ENCODE measurements around the gene WDR3. TPM values are rescaled to one million over a fixed set of nuclear protein-coding genes. Genes with fewer than 3 reads are reported as not detected.

Gene WDR3
- total and polyA plus RNA-seq, 7 donors = 1.8 to 9.8 (median 4.6) TPM

GRCh38 chr1:117892512-117892911 lies 37.0 kb upstream of the WDR3 start:
- no peak for DNase-seq
- intact Hi-C loops (cut with DNase I) = loop anchor here (5.0 kb wide), 1 partner anchor 380 kb away; no protein-coding TSS in a partner anchor
- Histone ChIP-seq H3K9me3 (no peaks in the 10 kb centered on the region), H3K27ac (no peak overlapping the region), H3K4me1 (no peaks in the 10 kb centered on the region), H3K4me3 (no peak overlapping the region), H3K36me3 (peaks cover 0 to 36% (median 0%) of the 10 kb centered on the region in 4 donors), H3K27me3 (no peaks in the 10 kb centered on the region)
- no peak for TF ChIP-seq POLR2A (IDR thresholded peaks at IDR 0.05)
- TF ChIP-seq POLR2AphosphoS5 (IDR thresholded peaks at IDR 0.05) = no peak
- TF ChIP-seq EP300 (IDR thresholded peaks at IDR 0.05) = no peak
- WGBS, 2 donors = 93 to 94% methylated on average over 2 of the region's 2 CpGs

GRCh38 chr1:117894078-117894477 lies 35.5 kb upstream of the WDR3 start:
- H3K9me3 ChIP-seq = no peaks in the 10 kb centered on the region
- H3K27ac ChIP-seq = no peak overlapping the region
- H3K27me3 ChIP-seq = no peaks in the 10 kb centered on the region
- intact Hi-C loops (cut with DNase I) = loop anchor here (5.0 kb wide), 1 partner anchor 382 kb away; no protein-coding TSS in a partner anchor
- TF ChIP-seq CTCF (IDR thresholded peaks at IDR 0.05) (no peak), POLR2AphosphoS5 (IDR thresholded peaks at IDR 0.05) (no peak), EP300 (IDR thresholded peaks at IDR 0.05) (no peak), POLR2A (IDR thresholded peaks at IDR 0.05) (no peak)
- H3K4me1 ChIP-seq = no peaks in the 10 kb centered on the region
- DNase-seq = no peak
- WGBS, 2 donors = 94 to 100% methylated on average over 1 of the region's 1 CpG
- no peak overlapping the region for H3K4me3 ChIP-seq
- H3K36me3 ChIP-seq = peaks cover 0 to 52% (median 7%) of the 10 kb centered on the region in 4 donors

GRCh38 chr1:117895482-117896114 lies 33.9 kb upstream of the WDR3 start:
- Histone ChIP-seq H3K27ac (no peak overlapping the region), H3K36me3 (peaks cover 0 to 53% (median 8%) of the 10 kb centered on the region in 4 donors), H3K9me3 (no peaks in the 10 kb centered on the region), H3K27me3 (no peaks in the 10 kb centered on the region), H3K4me3 (no peak overlapping the region), H3K4me1 (no peaks in the 10 kb centered on the region)
- intact Hi-C loops (cut with DNase I) = loop anchor here (5.0 kb wide), 2 partner anchors 138 to 293 kb away; no protein-coding TSS in a partner anchor
- TF ChIP-seq EP300 (IDR thresholded peaks at IDR 0.05) (no peak), CTCF (IDR thresholded peaks at IDR 0.05) (peak; percentile 33 to 68 (median 62))
- DNase-seq = peak; percentile 74
- WGBS, 2 donors = 23 to 26% methylated on average over 4 of the region's 4 CpGs

- no peak for DNase-seq
- Histone ChIP-seq H3K4me1 (no peaks in the 10 kb centered on the region), H3K27me3 (no peaks in the 10 kb centered on the region), H3K27ac (no peak overlapping the region), H3K36me3 (peaks cover 0 to 64% (median 8%) of the 10 kb centered on the region in 4 donors), H3K9me3 (no peaks in the 10 kb centered on the region), H3K4me3 (no peak overlapping the region)
- intact Hi-C loops (cut with DNase I) = loop anchor here (5.0 kb wide), 2 partner anchors 140 to 295 kb away; no protein-coding TSS in a partner anchor
- no peak for TF ChIP-seq EP300 (IDR thresholded peaks at IDR 0.05)
- no peak for TF ChIP-seq POLR2AphosphoS5 (IDR thresholded peaks at IDR 0.05)
- no peak for TF ChIP-seq CTCF (IDR thresholded peaks at IDR 0.05)
- TF ChIP-seq POLR2A (IDR thresholded peaks at IDR 0.05) = no peak
- WGBS, 2 donors = 67 to 79% methylated on average over 4 of the region's 4 CpGs
Observed at GRCh38 chr1:117897551-117897950, 32.0 kb upstream of the WDR3 start.

- 61 to 78% methylated on average over 1 of the region's 1 CpG for WGBS, 2 donors
- H3K9me3 ChIP-seq = no peaks in the 10 kb centered on the region
- intact Hi-C loops (cut with DNase I) = loop anchor here (5.0 kb wide), 2 partner anchors 142 to 298 kb away; no protein-coding TSS in a partner anchor
Observed at GRCh38 chr1:117899801-117900200, 29.7 kb upstream of the WDR3 start.

More at GRCh38 chr1:117899801-117900200, 29.7 kb upstream of the WDR3 start:
- no peaks in the 10 kb centered on the region for H3K4me1 ChIP-seq
- no peaks in the 10 kb centered on the region for H3K27me3 ChIP-seq
- peaks cover 0 to 84% (median 17%) of the 10 kb centered on the region in 4 donors for H3K36me3 ChIP-seq
- H3K27ac ChIP-seq = no peak overlapping the region
- DNase-seq = no peak
- H3K4me3 ChIP-seq = no peak overlapping the region
- no peak for TF ChIP-seq CTCF (IDR thresholded peaks at IDR 0.05)
- TF ChIP-seq EP300 (IDR thresholded peaks at IDR 0.05) = no peak
- TF ChIP-seq POLR2AphosphoS5 (IDR thresholded peaks at IDR 0.05) = no peak
- TF ChIP-seq POLR2A (IDR thresholded peaks at IDR 0.05) = no peak
